Effector CD4-positive, alpha-beta T cell (primary cell): ENCODE measurements around the gene CORIN.

Source experiments
- DNase-seq: peaks from one replicate; pipeline ENCODE4 v3.0.0-alpha.2; 2020

The CORIN gene

GRCh38 chr4:47672696-47673095 is 165.2 kb downstream of the CORIN start:
- no peak for DNase-seq

GRCh38 chr4:47669946-47670345 is 167.9 kb downstream of the CORIN start:
- DNase-seq = no peak

DNA sequence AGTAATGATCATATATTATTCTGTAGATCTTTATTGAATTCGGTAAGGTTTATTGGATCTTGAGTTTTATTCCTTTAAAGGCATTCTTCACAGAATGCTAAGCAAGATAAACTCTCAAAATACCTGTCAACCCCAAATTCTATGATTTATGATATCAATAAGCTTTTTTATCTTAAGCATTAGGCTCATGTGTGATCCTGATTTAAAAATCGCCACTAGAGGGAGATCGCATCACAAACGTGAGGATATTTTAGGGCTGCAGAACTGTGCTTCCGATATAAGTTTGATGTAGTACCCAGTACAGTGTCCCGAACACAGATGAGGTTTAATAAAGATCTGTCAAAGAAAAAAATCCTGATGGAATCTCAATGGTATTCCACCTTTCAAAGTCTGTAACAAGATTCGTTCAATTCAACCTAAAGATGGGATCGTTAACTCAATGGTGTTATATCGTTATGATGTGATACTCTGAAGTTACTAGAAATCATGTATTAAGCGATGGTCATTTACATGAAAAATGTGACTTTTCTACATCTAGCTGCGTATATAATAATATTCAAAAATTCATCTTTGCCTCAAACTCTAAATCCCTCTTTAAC is 169.0 kb downstream of the CORIN start:
- DNase-seq = no peak

DNA sequence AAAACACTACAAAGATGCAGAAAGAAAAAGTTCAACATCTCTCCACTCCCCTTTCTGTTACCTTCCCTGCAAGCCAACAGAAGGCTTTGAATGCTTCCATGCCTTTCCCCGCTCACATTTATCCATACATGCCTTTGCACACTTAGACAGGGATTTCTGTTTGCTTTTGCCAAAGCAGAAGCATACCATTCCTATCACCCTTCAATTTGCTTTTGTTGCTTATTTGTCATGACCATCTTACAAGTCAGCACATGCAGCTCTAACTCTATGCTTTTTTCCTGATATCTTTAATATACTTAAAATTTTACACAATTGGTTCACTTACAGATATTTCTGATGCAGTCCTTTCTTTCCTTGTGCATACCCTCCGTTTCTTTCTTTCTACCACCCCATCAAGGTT is 169.6 kb downstream of the CORIN start:
- no peak for DNase-seq

DNA sequence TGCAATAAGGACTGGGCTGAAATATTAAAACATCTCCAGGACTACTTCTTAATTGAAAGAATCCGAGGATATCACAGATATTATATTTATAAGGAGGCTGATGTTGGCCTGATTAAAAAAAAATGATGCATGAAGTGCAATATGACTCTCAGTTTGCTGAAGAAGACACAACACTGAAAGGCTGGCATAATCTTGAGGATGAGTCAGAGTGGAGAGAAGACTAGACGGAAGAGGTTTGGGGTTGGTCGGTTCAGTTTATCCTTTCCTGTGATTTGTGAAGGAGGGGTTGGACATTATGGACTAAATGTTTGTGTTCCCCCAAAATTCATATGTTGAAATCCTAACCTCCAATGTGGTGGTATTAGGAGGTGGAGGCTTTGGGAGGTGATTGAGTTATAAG is 170.3 kb downstream of the CORIN start:
- DNase-seq = no peak

- DNase-seq = no peak
These were observed 173.6 kb downstream of the CORIN start for GRCh38 chr4:47664051-47664826.

- DNase-seq = no peak
These were observed 174.9 kb downstream of the CORIN start for GRCh38 chr4:47662975-47663374.

DNA sequence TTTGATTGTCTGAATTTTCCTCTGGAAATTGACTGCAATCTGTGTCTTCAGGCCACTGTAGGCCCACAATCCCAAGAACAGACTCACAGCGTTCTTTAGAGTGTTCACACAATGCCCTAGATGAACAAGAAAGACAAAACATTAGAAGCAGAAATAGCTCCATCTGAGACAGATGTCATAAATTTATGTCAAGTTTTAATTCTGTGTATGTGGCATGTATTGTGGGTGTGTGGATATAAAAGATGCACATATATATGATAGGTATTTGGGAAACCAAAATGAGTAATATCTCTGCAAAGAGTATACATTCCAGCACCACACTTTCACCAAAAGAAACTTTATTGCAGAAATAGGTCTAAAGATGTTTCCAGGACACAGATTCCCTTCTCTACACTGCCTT is 176.1 kb downstream of the CORIN start:
- DNase-seq = no peak

DNA sequence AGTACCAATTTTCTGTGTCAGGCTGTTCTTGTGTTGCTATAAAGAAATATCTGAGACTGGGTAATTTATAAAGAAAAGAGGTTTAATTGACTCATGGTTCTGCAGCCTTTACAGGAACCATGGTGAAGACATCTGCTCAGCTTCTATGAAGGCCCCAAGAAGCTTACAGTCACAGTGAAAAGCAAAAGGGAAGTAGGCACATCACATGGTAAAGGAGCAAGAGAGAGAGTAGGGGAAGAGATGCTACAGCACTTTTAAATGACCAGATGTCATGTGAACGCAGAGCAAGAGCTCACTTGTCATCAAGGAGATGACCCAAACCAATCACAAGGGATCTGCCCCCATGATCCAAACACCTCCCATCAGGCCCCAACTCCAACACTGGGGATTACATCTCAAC is 178.5 kb downstream of the CORIN start:
- DNase-seq = no peak

DNA sequence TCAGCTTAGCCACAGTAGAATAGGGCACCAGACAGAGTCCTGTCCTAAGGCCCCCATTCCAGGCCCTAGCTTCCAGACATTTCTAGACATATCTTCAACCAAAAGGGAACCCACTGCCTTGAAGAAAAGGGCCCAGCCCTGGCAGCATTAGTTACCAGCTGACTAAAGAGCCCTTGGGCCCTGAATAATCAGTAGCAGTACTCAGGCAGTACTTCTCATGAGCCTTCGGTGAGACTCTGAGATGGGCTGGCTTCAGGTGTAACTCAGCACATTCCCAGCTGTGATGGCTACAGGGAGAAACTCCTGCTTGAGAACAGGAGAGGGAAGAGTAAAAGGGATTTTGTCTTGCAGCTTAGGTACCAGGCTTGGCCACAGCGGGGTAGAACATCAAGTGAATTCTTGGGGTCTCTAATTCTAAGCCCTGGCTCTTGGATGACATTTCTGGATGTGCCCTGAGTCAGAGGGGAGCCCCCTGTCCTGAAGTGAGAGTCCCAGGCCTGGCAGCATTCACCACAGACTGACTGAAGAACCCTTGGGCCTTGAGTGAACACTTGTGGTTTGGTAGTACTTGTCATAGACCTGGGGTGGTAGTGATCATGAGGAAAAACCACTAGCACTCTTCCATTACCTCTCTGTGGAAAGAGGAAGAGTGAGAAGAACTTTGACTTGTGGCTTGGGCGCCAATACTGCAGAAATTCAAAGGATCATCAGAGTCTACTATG is 182.7 kb downstream of the CORIN start:
- no peak for DNase-seq

- no peak for DNase-seq
These were observed 185.8 kb downstream of the CORIN start for GRCh38 chr4:47652092-47652491.

DNA sequence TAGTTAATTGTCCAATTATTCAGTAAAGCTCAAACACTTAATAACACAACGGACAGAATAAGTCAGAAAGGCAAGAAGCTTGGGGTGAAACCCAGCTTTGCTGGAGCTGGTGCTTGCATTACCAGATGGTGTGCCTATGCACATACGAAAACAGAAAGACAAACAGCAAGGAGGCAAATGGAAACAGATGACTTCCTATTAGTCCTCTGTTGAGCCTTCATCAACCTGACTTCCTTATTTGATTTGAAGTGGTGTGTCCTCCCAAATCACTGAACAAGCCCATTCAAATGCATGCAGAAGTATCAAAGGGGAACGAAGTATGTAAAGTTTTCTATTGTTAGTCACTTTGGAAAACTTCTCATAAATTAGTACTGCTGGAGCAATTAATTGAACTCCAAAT is 186.6 kb downstream of the CORIN start:
- no peak for DNase-seq

DNA sequence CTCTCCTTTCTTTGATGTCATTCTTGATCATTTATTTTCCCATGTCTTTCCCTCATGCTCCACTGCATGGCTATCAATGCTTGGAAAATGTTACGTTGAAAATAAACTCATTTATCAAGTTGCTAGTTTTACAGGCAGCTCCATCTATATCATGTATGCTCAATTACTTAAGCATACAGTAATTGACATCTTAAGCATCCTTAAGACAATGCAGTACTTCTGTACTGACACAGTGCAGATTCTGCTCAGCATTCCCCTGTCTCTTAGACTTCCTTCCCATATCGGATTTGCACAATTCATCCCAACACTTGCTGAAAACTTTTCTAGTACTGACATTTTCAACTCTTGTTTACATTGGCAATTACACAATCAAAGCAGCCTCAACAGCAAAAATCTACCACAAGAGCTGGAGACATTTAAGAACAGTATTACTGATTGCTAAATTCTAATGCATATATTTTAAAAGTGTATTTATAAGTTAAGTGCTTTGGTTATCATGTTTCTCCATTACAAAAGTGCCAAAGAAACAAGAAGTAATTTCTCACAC is 187.2 kb downstream of the CORIN start:
- DNase-seq = no peak

- DNase-seq = no peak
These were observed 190.3 kb downstream of the CORIN start for GRCh38 chr4:47647544-47647943.

GRCh38 chr4:47647029-47647428 is 190.8 kb downstream of the CORIN start:
- no peak for DNase-seq

DNA sequence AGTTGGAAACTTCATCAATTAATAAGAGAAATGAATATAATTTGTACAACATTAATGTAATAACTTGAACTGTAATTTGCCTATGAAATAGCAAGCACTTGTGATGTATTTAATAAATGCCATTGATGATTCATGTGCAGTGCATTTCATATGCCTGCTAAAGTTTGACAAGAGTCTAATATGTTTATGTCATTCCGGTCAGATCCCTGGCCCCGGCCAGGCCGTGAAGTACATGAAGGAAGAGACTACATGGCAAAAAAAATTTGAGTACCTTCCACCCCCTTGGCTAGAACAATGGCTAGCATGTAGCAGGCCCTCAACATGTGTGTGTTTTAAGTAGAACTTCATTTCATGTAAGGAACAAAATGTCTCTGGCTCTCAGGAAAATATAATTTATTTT is 191.5 kb downstream of the CORIN start:
- no peak for DNase-seq

DNA sequence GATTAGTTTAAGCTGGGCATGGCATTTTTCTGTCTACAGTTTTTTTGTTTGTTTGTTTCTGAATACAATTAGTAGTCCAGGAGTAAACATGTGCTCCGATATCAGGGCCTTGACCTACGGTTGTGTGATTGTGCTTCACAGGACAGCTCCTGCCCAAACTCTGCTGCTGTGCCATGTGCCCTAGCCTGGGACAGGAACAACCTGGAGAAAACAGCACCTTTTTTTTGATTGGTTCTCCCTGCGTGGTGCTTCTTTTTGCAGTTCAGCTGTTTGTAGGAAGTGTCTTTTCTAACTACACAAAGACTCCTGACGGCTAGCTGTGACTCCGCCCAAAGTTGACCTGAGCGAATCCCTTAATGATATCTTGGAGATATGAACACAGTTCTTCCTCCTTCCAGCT is 194.0 kb downstream of the CORIN start:
- no peak for DNase-seq

DNA sequence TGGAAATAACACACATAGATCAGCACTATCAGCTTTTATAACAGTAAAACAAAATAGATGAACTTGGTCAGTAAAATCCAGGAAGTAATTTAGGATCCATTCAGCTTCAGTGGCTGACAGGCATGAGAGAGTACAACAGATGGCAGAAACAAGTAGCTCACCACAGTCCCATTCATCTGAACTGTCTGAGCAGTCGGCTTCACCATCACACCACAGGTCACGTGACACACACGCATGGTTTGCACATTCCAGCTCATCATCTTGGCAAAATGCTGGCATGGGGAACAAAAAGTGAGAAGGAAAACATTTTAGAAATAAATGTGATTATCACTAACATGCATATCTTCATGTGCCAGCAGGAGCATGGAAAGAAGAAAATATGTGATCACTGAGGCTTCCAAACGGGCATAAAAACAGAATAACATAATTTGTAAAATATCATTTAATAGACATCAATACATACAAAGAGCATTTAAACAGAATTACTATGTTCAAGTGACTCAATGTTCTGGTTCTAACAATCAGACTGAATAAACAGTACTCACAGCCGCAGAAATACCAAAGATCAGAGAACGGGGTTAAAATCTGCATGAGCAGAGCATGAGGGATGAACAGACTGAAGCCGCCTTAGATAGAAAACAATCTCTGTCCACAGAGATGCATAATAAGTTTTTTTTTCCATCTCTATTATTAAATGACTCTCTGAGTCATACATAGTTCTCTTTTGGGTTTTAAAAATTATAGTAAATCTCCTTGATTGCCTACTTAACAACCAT is 194.7 kb downstream of the CORIN start:
- DNase-seq = no peak

- no peak for DNase-seq
These were observed 195.6 kb downstream of the CORIN start for GRCh38 chr4:47642191-47642830.

GRCh38 chr4:47641755-47642154 is 196.1 kb downstream of the CORIN start:
- DNase-seq = no peak

GRCh38 chr4:47640911-47641310 is 197.0 kb downstream of the CORIN start:
- DNase-seq = no peak

DNA sequence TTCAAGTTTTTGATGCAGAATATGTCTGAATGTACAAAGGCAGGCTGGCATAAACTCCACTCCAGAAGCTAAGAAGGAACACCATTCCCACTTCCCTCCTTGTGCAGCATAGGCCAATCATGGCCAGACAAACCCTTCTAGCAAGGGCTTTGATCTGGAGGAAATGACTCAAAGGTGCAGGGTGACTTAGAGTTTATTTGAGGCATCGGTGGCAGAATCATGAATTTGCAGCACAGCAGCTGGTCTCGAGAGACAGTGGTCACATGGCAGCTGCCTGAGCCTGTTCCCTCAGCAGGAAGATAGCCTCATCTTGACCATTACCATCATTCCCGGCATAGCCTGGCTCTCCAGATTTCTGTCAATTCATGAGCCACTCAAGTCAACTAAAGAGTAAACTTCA is 198.3 kb downstream of the CORIN start:
- DNase-seq = no peak

DNA sequence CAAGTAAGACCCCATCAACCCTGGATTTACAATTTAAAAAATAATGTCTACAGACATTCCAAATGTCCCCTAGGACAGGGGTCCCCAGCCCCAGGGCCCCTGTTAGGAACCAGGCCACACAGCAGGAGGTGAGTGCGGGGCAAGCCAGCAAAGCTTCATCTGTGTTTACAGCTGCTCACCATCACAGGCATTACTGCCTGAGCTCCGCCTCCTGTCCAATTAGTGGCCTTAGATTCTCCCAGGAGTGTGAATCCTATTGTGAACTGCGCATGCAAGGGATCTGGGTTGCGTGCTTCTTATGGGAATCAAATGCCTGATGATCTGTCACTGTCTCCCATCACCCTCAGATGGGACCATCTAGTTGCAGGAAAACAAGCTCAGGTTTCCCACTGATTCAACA is 206.7 kb downstream of the CORIN start:
- no peak for DNase-seq
